KOPT-K1 (cell line): ENCODE data around the gene SUN3.

ENCODE experiments used
- H3K27ac ChIP-seq: fragments of 200-600 bp; sonication (generic); 2 replicates; pipeline ENCODE4 v1.5.1; 2016; ENCODE audit warnings: antibody characterized with exemption, mild to moderate bottlenecking, low read depth, low read length; ENCODE audit not compliant: poor library complexity, severe bottlenecking
- H3K36me3 ChIP-seq: fragments of 200-600 bp; sonication (generic); 2 replicates; pipeline ENCODE4 v1.5.1; 2017; ENCODE audit warnings: antibody characterized with exemption, mild to moderate bottlenecking, low read length, moderate library complexity; ENCODE audit not compliant: insufficient read depth
- H3K9me3 ChIP-seq: fragments of 200-600 bp; sonication (generic); 2 replicates; pipeline ENCODE4 v1.5.1; 2017; ENCODE audit warnings: antibody characterized with exemption, low read length, mild to moderate bottlenecking; ENCODE audit not compliant: insufficient read depth, poor library complexity, severe bottlenecking

SUN3 gene

GRCh38 chr7:48041653-48041970 is 12.7 kb upstream of the SUN3 start:
- Histone ChIP-seq H3K27ac (no peak overlapping the region), H3K36me3 (no peaks in the 10 kb centered on the region), H3K9me3 (no peaks in the 10 kb centered on the region)

GRCh38 chr7:48040944-48041652 is 12.2 kb upstream of the SUN3 start:
- Histone ChIP-seq H3K36me3 (no peaks in the 10 kb centered on the region), H3K9me3 (peaks cover under 1% of the 10 kb centered on the region), H3K27ac (no peak overlapping the region)

- no peak overlapping the region for H3K27ac ChIP-seq
Observed at GRCh38 chr7:48038815-48039506, 10.1 kb upstream of the SUN3 start.

GRCh38 chr7:48035967-48036478 is 7.1 kb upstream of the SUN3 start:
- Histone ChIP-seq H3K9me3 (peaks cover 5% of the 10 kb centered on the region), H3K36me3 (no peaks in the 10 kb centered on the region), H3K27ac (no peak overlapping the region)

More at GRCh38 chr7:48038815-48039506, 10.1 kb upstream of the SUN3 start:
- H3K9me3 ChIP-seq: peaks cover 5% of the 10 kb centered on the region
- no peaks in the 10 kb centered on the region for H3K36me3 ChIP-seq

- H3K9me3 ChIP-seq: peaks cover 5% of the 10 kb centered on the region
- no peak within 1 kb of the TSS for H3K27ac ChIP-seq
- no peaks in the 10 kb centered on the region for H3K36me3 ChIP-seq
Observed at GRCh38 chr7:48035301-48035966, 6.5 kb upstream of the SUN3 start, which contains the start of gene C7orf57. Gene C7orf57 (plus strand): TSS chr7:48035543. CDS start chr7:48036309, 766 bp downstream.

- H3K9me3 ChIP-seq: peaks cover 5% of the 10 kb centered on the region
- H3K36me3 ChIP-seq: no peaks in the 10 kb centered on the region
- no peak overlapping the region for H3K27ac ChIP-seq
Observed at GRCh38 chr7:48033922-48034321, 5.0 kb upstream of the SUN3 start.

- Histone ChIP-seq H3K9me3 (peaks cover 4% of the 10 kb centered on the region), H3K36me3 (no peaks in the 10 kb centered on the region), H3K27ac (no peak overlapping the region)
Observed at GRCh38 chr7:48031111-48031510, 2.2 kb upstream of the SUN3 start.

GRCh38 chr7:48025624-48026023 is 3.3 kb downstream of the SUN3 start:
- Histone ChIP-seq H3K36me3 (no peaks in the 10 kb centered on the region), H3K9me3 (peaks cover 6% of the 10 kb centered on the region)

GRCh38 chr7:48017674-48018073 is 11.2 kb downstream of the SUN3 start:
- Histone ChIP-seq H3K9me3 (no peaks in the 10 kb centered on the region), H3K36me3 (no peaks in the 10 kb centered on the region), H3K27ac (no peak overlapping the region)

More at GRCh38 chr7:48025624-48026023, 3.3 kb downstream of the SUN3 start:
- no peak overlapping the region for H3K27ac ChIP-seq

GRCh38 chr7:48016641-48017040 is 12.3 kb downstream of the SUN3 start:
- Histone ChIP-seq H3K36me3 (no peaks in the 10 kb centered on the region), H3K9me3 (no peaks in the 10 kb centered on the region), H3K27ac (no peak overlapping the region)

- Histone ChIP-seq H3K36me3 (no peaks in the 10 kb centered on the region), H3K9me3 (no peaks in the 10 kb centered on the region)
Observed at GRCh38 chr7:48011951-48012350, 17.0 kb downstream of the SUN3 start.

GRCh38 chr7:48011323-48011722 is 17.6 kb downstream of the SUN3 start:
- Histone ChIP-seq H3K27ac (no peak overlapping the region), H3K9me3 (no peaks in the 10 kb centered on the region), H3K36me3 (no peaks in the 10 kb centered on the region)

More at GRCh38 chr7:48011951-48012350, 17.0 kb downstream of the SUN3 start:
- no peak overlapping the region for H3K27ac ChIP-seq

GRCh38 chr7:48009954-48010353 is 19.0 kb downstream of the SUN3 start:
- no peak overlapping the region for H3K27ac ChIP-seq
- H3K9me3 ChIP-seq: no peaks in the 10 kb centered on the region
- H3K36me3 ChIP-seq: no peaks in the 10 kb centered on the region

GRCh38 chr7:48009257-48009656 is 19.6 kb downstream of the SUN3 start:
- no peaks in the 10 kb centered on the region for H3K36me3 ChIP-seq
- no peak overlapping the region for H3K27ac ChIP-seq
- no peaks in the 10 kb centered on the region for H3K9me3 ChIP-seq

GRCh38 chr7:48006866-48007265 is 22.0 kb downstream of the SUN3 start:
- Histone ChIP-seq H3K36me3 (no peaks in the 10 kb centered on the region), H3K27ac (no peak overlapping the region), H3K9me3 (no peaks in the 10 kb centered on the region)
